Transverse colon (tissue), 4 donors: ENCODE measurements around the gene MIS18BP1. TPM values are rescaled to one million over a fixed set of nuclear protein-coding genes. Genes with fewer than 3 reads are reported as not detected.

Source experiments
- DNase-seq: peaks from one replicate; pipeline ENCODE4 v3.0.0-alpha.2; 2019
- H3K27ac ChIP-seq, 4 donors: fragments of 200-600 bp; sonication (generic); 2 replicates each; pipeline ENCODE4 v1.5.1; 2016 to 2018; ENCODE audit warnings: inconsistent platforms in 4 of 4
- H3K27me3 ChIP-seq: fragments of 200-600 bp; sonication (generic); 2 replicates; pipeline ENCODE4 v1.5.1; 2017; ENCODE audit warnings: inconsistent platforms
- H3K36me3 ChIP-seq, 4 donors: fragments of 200-600 bp; sonication (generic); 2 replicates each; pipeline ENCODE4 v1.5.1; 2017 to 2019; ENCODE audit warnings: inconsistent platforms in 4 of 4
- H3K4me1 ChIP-seq, 4 donors: fragments of 200-600 bp; sonication (generic); 2 replicates each; pipeline ENCODE4 v1.5.1; 2017 to 2020; ENCODE audit warnings: inconsistent platforms in 4 of 4
- H3K4me3 ChIP-seq, 4 donors: fragments of 200-600 bp; sonication (generic); 1 replicate in 1 of 4; 2 replicates in 3 of 4; pipeline versions ENCODE4 v1.5.1 to v1.6.1; 2017 to 2019; ENCODE audit warnings: inconsistent platforms in 4 of 4
- H3K9me3 ChIP-seq, 2 donors: fragments of 200-600 bp; sonication (generic); 2 replicates each; pipeline ENCODE4 v1.5.1; 2017 to 2019; ENCODE audit warnings: inconsistent platforms in 2 of 2
- CTCF ChIP-seq, 5 experiments: fragments of 200-600 bp in 3 of 5; fragments of 450-650 bp in 2 of 5; sonication (generic) in 3 of 5; IDR thresholded peaks; 1 replicate in 2 of 5; 2 replicates in 3 of 5; pipeline ENCODE4 v1.5.1; 2016 to 2017; ENCODE audit warnings: antibody characterized with exemption in 5 of 5, inconsistent platforms in 3 of 5, mild to moderate bottlenecking in 2 of 5, moderate library complexity in 1 of 5
- EP300 ChIP-seq: sonication (generic); formaldehyde crosslinking; IDR thresholded peaks from one replicate; pipeline ENCODE4 v1.6.1; 2017; ENCODE audit warnings: antibody characterized with exemption, low read depth
- POLR2A ChIP-seq: fragments of 450-650 bp; IDR thresholded peaks from one replicate; pipeline ENCODE4 v1.6.1; 2016; ENCODE audit warnings: antibody characterized with exemption, mild to moderate bottlenecking, moderate library complexity
- POLR2AphosphoS5 ChIP-seq, 3 donors: sonication (generic); formaldehyde crosslinking; IDR thresholded peaks; one replicate each; pipeline ENCODE4 v1.6.1; 2016; ENCODE audit warnings: antibody characterized with exemption in 3 of 3
- WGBS, 2 donors: methylation state at CpG; one replicate each; pipeline ENCODE4 v1.1.5; 2018; ENCODE audit warnings: low coverage in 1 of 2; 5-methylcytosine and 5-hydroxymethylcytosine counted together
- in situ Hi-C, 4 donors: fragments of 200-750 bp; cut with MboI; loops; one replicate each; pipeline versions ENCODE4 v1.15.0 to v1.15.1; 2017; ENCODE audit warnings: low sequenced_read_pairs in 3 of 4, low pct_ligation_motif_present in 1 of 4, low pct_unique_long_range_greater_than_20kb in 1 of 4
- intact Hi-C: fragments of 100-400 bp; cut with DNase I; formaldehyde crosslinking; loops from one replicate; pipeline ENCODE4 v1.15.1; 2023; ENCODE audit warnings: low total_unique reads
- total RNA-seq, 4 donors: library from RNA; depleted of rRNA; stranded (reverse); fragments of >200 nt; gene quantifications; one replicate each; pipeline ENCODE4 v1.1.0, GENCODE V29; 2016

The MIS18BP1 gene
- total RNA-seq, 4 donors from 2014 or later: 23.5 to 61.7 (median 38.4) TPM

GRCh38 chr14:45249856-45250575 is 3.0 kb downstream of the MIS18BP1 start:
- Histone ChIP-seq H3K4me1 (peaks cover 5 to 37% (median 13%) of the 10 kb centered on the region in 4 donors), H3K27ac (peak overlapping the region; percentile 66 to 93 (median 90)), H3K27me3 (no peaks in the 10 kb centered on the region), H3K9me3 (no peaks in the 10 kb centered on the region), H3K4me3 (peak overlapping the region in 1 of 4 donors; percentile 89), H3K36me3 (no peaks in the 10 kb centered on the region)
- TF ChIP-seq POLR2AphosphoS5 (IDR thresholded peaks at IDR 0.05) (peak in 2 of 3 donors; percentile 17 to 28), CTCF (IDR thresholded peaks at IDR 0.05) (no peak), EP300 (no peak), POLR2A (no peak)
- no peak for DNase-seq
- in situ Hi-C loops (loop anchor here in 2 of 4 donors (25.0 kb wide), 1 partner anchor 338 kb away; no protein-coding TSS in a partner anchor), intact Hi-C loops (no loop called here)
- WGBS, 2 donors: 38 to 45% methylated on average over 5 of the region's 5 CpGs

- no peak for TF ChIP-seq POLR2AphosphoS5 (IDR thresholded peaks at IDR 0.05)
- TF ChIP-seq CTCF (IDR thresholded peaks at IDR 0.05): no peak
- no peak for TF ChIP-seq EP300
- TF ChIP-seq POLR2A: no peak
- H3K4me3 ChIP-seq: no peak overlapping the region
- no peaks in the 10 kb centered on the region for H3K9me3 ChIP-seq
- no peak for DNase-seq
- intact Hi-C loops: no loop called here
- H3K27me3 ChIP-seq: no peaks in the 10 kb centered on the region
- 92 to 100% methylated on average over 1 of the region's 1 CpG for WGBS, 2 donors
- no peaks in the 10 kb centered on the region for H3K36me3 ChIP-seq
- peaks cover 5 to 37% (median 11%) of the 10 kb centered on the region in 4 donors for H3K4me1 ChIP-seq
- in situ Hi-C loops: no loop called here
- no peak overlapping the region for H3K27ac ChIP-seq
Observed at GRCh38 chr14:45247427-45247826, 5.6 kb downstream of the MIS18BP1 start.

- Histone ChIP-seq H3K4me1 (peaks cover 4 to 31% (median 10%) of the 10 kb centered on the region in 4 donors), H3K27me3 (no peaks in the 10 kb centered on the region), H3K27ac (no peak overlapping the region), H3K36me3 (no peaks in the 10 kb centered on the region), H3K9me3 (no peaks in the 10 kb centered on the region), H3K4me3 (no peak overlapping the region)
- no peak for TF ChIP-seq EP300
- no peak for TF ChIP-seq CTCF (IDR thresholded peaks at IDR 0.05)
- TF ChIP-seq POLR2AphosphoS5 (IDR thresholded peaks at IDR 0.05): no peak
- no peak for TF ChIP-seq POLR2A
- DNase-seq: no peak
- intact Hi-C loops (no loop called here), in situ Hi-C loops (no loop called here)
- WGBS, 2 donors: 57 to 81% methylated on average over 1 of the region's 1 CpG
Observed at GRCh38 chr14:45246691-45247090, 6.3 kb downstream of the MIS18BP1 start.

GRCh38 chr14:45246151-45246550 is 6.9 kb downstream of the MIS18BP1 start:
- no peak for TF ChIP-seq POLR2A
- TF ChIP-seq EP300: no peak
- no peak for TF ChIP-seq POLR2AphosphoS5 (IDR thresholded peaks at IDR 0.05)
- no peak for TF ChIP-seq CTCF (IDR thresholded peaks at IDR 0.05)
- Histone ChIP-seq H3K4me1 (peaks cover 0 to 25% (median 4%) of the 10 kb centered on the region in 4 donors), H3K36me3 (peaks cover 0 to under 1% (median 0%) of the 10 kb centered on the region in 4 donors), H3K27ac (no peak overlapping the region), H3K4me3 (no peak overlapping the region), H3K9me3 (no peaks in the 10 kb centered on the region), H3K27me3 (no peaks in the 10 kb centered on the region)
- no peak for DNase-seq
- intact Hi-C loops (no loop called here), in situ Hi-C loops (no loop called here)
- WGBS, 2 donors: 85 to 89% methylated on average over 3 of the region's 3 CpGs
